HepG2 (cell line): Measurements from ENCODE around the gene TSSK2. TPM values are rescaled to one million over a fixed set of nuclear protein-coding genes. Genes with fewer than 3 reads are reported as not detected.

Experiments used
- ATAC-seq: fragments of 200-7000 bp; cut with Tn5 transposase; 3 replicates; pipeline ENCODE4 v1.9.1; 2020; ENCODE audit warnings: mild to moderate bottlenecking, moderate library complexity
- BruUV-seq: library from RNA; stranded (reverse); fragments of 400-500 nt; replicated peaks from 2 replicates; lab custom pipeline; 2021; lab: Mats Ljungman, UMichigan
- CTCF ChIA-PET: fragments of 300-600 bp; formaldehyde crosslinking; extraction: SDS; loops from one replicate; lab custom pipeline; 2021; ENCODE audit warnings: low total read pairs, inconsistent platforms, low intra/inter-chr PET ratio; lab: Yijun Ruan, JAX
- POLR2A ChIA-PET: fragments of 350-600 bp; sonication (Branson Sonifier 250); formaldehyde crosslinking; loops from one replicate; lab custom pipeline; 2020; ENCODE audit warnings: antibody characterized with exemption, inconsistent platforms; lab: Yijun Ruan, JAX
- DNase-seq: peaks from one replicate; pipeline ENCODE4 v3.0.0-alpha.2; 2015; ENCODE audit warnings: low spot score
- FAIRE-seq: peaks from 3 replicates; lab custom pipeline; 2011; peaks lifted over from hg19 to GRCh38; lab: Jason Lieb, UNC
- H2AFZ ChIP-seq: one replicate; pipeline ENCODE4 v1.6.1; 2011; ENCODE audit warnings: low read length, inconsistent platforms
- H3K27ac ChIP-seq: fragments of 300-600 bp; 3 replicates; pipeline ENCODE4 v1.8.0; 2011; ENCODE audit warnings: mixed run types, mild to moderate bottlenecking, mixed read lengths, low read length, inconsistent platforms; ENCODE audit not compliant: insufficient read depth; ENCODE audit errors: extremely low read length
- H3K27me3 ChIP-seq, 2 experiments: fragments of 200-600 bp in 1 of 2; 2 replicates in 1 of 2; 3 replicates in 1 of 2; pipeline versions ENCODE4 v1.6.0 to v1.8.0; 2011; ENCODE audit warnings: low read length in 2 of 2, mild to moderate bottlenecking in 2 of 2, moderate library complexity in 2 of 2, inconsistent platforms in 1 of 2; ENCODE audit not compliant: insufficient read depth in 2 of 2, control insufficient read depth in 1 of 2
- H3K36me3 ChIP-seq, 2 experiments: fragments of 200-600 bp in 1 of 2; replicated peaks in 1 of 2; 2 replicates in 1 of 2; 3 replicates in 1 of 2; pipeline versions ENCODE4 v1.5.1 to v1.8.0; 2011; ENCODE audit warnings: low read length in 2 of 2, inconsistent platforms in 1 of 2; ENCODE audit not compliant: insufficient read depth in 2 of 2, control insufficient read depth in 1 of 2
- H3K4me1 ChIP-seq: 2 replicates; pipeline ENCODE4 v1.5.1; 2012; ENCODE audit warnings: low read length, inconsistent platforms; ENCODE audit not compliant: insufficient read depth
- H3K4me2 ChIP-seq: 2 replicates; pipeline ENCODE4 v1.6.0; 2011; ENCODE audit warnings: low read depth, low read length, inconsistent platforms
- H3K4me3 ChIP-seq, 3 experiments: fragments of 200-600 bp in 1 of 3; sonication (generic), shearing (Covaris generic) in 1 of 3; replicated peaks in 1 of 3; 2 replicates each; pipeline ENCODE4 v1.5.1; 2011 to 2016; ENCODE audit warnings: low read length in 3 of 3, inconsistent platforms in 2 of 3, low read depth in 2 of 3, mild to moderate bottlenecking in 2 of 3, control low read depth in 1 of 3, mixed read lengths in 1 of 3; ENCODE audit not compliant: insufficient read depth in 1 of 3
- H3K79me2 ChIP-seq: one replicate; pipeline ENCODE4 v1.6.1; 2011; ENCODE audit warnings: low read length, inconsistent platforms; ENCODE audit not compliant: insufficient read depth
- H3K9ac ChIP-seq: 2 replicates; pipeline ENCODE4 v1.6.0; 2011; ENCODE audit warnings: mild to moderate bottlenecking, low read depth, low read length, inconsistent platforms; ENCODE audit not compliant: insufficient read depth
- H3K9me3 ChIP-seq: 2 replicates; pipeline ENCODE4 v1.5.1; 2012; ENCODE audit warnings: mild to moderate bottlenecking, low read length
- H4K20me1 ChIP-seq: 2 replicates; pipeline ENCODE4 v1.6.0; 2011; ENCODE audit warnings: inconsistent platforms, mild to moderate bottlenecking, low read length, moderate library complexity; ENCODE audit not compliant: insufficient read depth
- ADNP ChIP-seq: sonication (generic); formaldehyde crosslinking; IDR thresholded peaks from 2 replicates; pipeline ENCODE4 v1.4.0; 2020; ENCODE audit warnings: missing genetic modification reagents
- CAMTA2 ChIP-seq: sonication (generic); formaldehyde crosslinking; IDR thresholded peaks from 2 replicates; pipeline ENCODE4 v1.4.0; 2020; ENCODE audit warnings: mild to moderate bottlenecking, missing genetic modification reagents, borderline replicate concordance
- MLLT10 ChIP-seq: sonication (generic); formaldehyde crosslinking; IDR thresholded peaks from 2 replicates; pipeline ENCODE4 v1.4.0; 2020; ENCODE audit warnings: missing genetic modification reagents
- NR1H2 ChIP-seq: sonication (generic); formaldehyde crosslinking; IDR thresholded peaks from 2 replicates; pipeline ENCODE4 v1.8.1; 2022; ENCODE audit warnings: low read depth, missing genetic modification reagents, borderline replicate concordance
- PLSCR1 ChIP-seq: sonication (generic); formaldehyde crosslinking; IDR thresholded peaks from 2 replicates; pipeline ENCODE4 v1.5.0; 2020; ENCODE audit warnings: missing genetic modification reagents, mild to moderate bottlenecking, borderline replicate concordance
- PRDM4 ChIP-seq: sonication (generic); formaldehyde crosslinking; IDR thresholded peaks from 2 replicates; pipeline ENCODE4 v1.9.0; 2021; ENCODE audit warnings: missing genetic modification reagents, borderline replicate concordance
- ZFP1 ChIP-seq: IDR thresholded peaks from 2 replicates; pipeline ENCODE4 v1.6.1; 2016
- ZNF253 ChIP-seq: sonication (generic); formaldehyde crosslinking; IDR thresholded peaks from 2 replicates; pipeline ENCODE4 v1.8.0; 2022; ENCODE audit warnings: mild to moderate bottlenecking, missing genetic modification reagents, borderline replicate concordance
- ZNF280B ChIP-seq: sonication (generic); formaldehyde crosslinking; IDR thresholded peaks from 2 replicates; pipeline ENCODE4 v1.5.0; 2020; ENCODE audit warnings: missing genetic modification reagents, mild to moderate bottlenecking, borderline replicate concordance
- ZNF414 ChIP-seq: sonication (generic); formaldehyde crosslinking; IDR thresholded peaks from 2 replicates; pipeline ENCODE4 v1.5.0; 2020; ENCODE audit warnings: missing genetic modification reagents
- ZNF503 ChIP-seq: sonication (generic); formaldehyde crosslinking; IDR thresholded peaks from 2 replicates; pipeline ENCODE4 v1.4.0; 2020; ENCODE audit warnings: missing genetic modification reagents
- ZNF512B ChIP-seq: sonication (generic); formaldehyde crosslinking; IDR thresholded peaks from 2 replicates; pipeline ENCODE4 v1.5.1; 2020; ENCODE audit warnings: missing genetic modification reagents, mild to moderate bottlenecking, borderline replicate concordance
- ZSCAN29 ChIP-seq: sonication (generic); formaldehyde crosslinking; conservative IDR thresholded peaks from 2 replicates; pipeline ENCODE4 v1.4.0; 2020; ENCODE audit warnings: mild to moderate bottlenecking, missing genetic modification reagents
- WGBS: methylation state at CpG from one replicate; pipeline ENCODE4 v1.1.6; 2017; ENCODE audit warnings: low lambda C conversion rate; 5-methylcytosine and 5-hydroxymethylcytosine counted together
- in situ Hi-C: cut with HindIII; loops from 2 replicates; pipeline ENCODE4 v1.10.0; 2017; ENCODE audit warnings: low pct_unique_long_range_greater_than_20kb; ENCODE audit not compliant: extremely low pct_ligation_motif_present
- intact Hi-C: fragments of 100-400 bp; cut with micrococcal nuclease; formaldehyde crosslinking; loops from one replicate; pipeline ENCODE4 v1.10.0; 2022; ENCODE audit not compliant: unreplicated experiment
- polyA plus RNA-seq, 8 experiments: library from polyadenylated mRNA; depleted of rRNA in 3 of 8; stranded (reverse) in 7 of 8; unstranded in 1 of 8; fragments of >200 nt; fragmentation: Illumina TruSeq in 4 of 8; extraction: Trizol in 4 of 8; gene quantifications; 2 replicates each; pipeline versions ENCODE4 v1.2.1 to v1.2.3, GENCODE V29; 2011 to 2016; ENCODE audit warnings: low read depth in 4 of 8, missing spikeins in 1 of 8, mixed read lengths in 1 of 8; ENCODE audit not compliant: insufficient read depth in 1 of 8
- total RNA-seq, 5 experiments: library from RNA; depleted of rRNA; stranded (reverse); fragments of >200 nt; fragmentation: Illumina TruSeq; extraction: Trizol; gene quantifications; 2 replicates each; pipeline ENCODE4 v1.2.3, GENCODE V29; 2016; ENCODE audit warnings: low read depth in 1 of 5

The TSSK2 gene
- total and polyA plus RNA-seq, 2 of the 13 experiments (the other 11 are each of a cell fraction or from before 2014, with no cell fraction given) = not detected

- ChIA-PET POLR2A (no interaction called here), CTCF (no interaction called here)
- H4K20me1 ChIP-seq = no peaks in the 10 kb centered on the region
- peaks cover 7 to 59% of the 10 kb centered on the region in 2 experiments; a peak in 4 of 5 replicates for H3K27me3 ChIP-seq
- intact Hi-C loops (no loop called here), in situ Hi-C loops (no loop called here)
- no peak for DNase-seq
- H3K36me3 ChIP-seq = no peaks in the 10 kb centered on the region
- H2AFZ ChIP-seq = no peak overlapping the region
- H3K9ac ChIP-seq = no peak overlapping the region
- no peak for ATAC-seq
- no peak overlapping the region for H3K4me3 ChIP-seq
- no peak overlapping the region for H3K27ac ChIP-seq
- WGBS = 68% methylated on average over 5 of the region's 33 CpGs
- H3K79me2 ChIP-seq = peaks cover 9% of the 10 kb centered on the region
- H3K4me1 ChIP-seq = peaks cover 11% of the 10 kb centered on the region
- 0 out of 2 replicates have a peak overlapping the region, but pooled peaks have one; percentile 3 for H3K4me2 ChIP-seq
- BruUV-seq = no TSS peak
- no peaks in the 10 kb centered on the region for H3K9me3 ChIP-seq
- FAIRE-seq = no peak
- TF ChIP-seq PRDM4 (CRISPR knock-in tag) (no peak), ZNF503 (CRISPR knock-in tag) (no peak), ADNP (CRISPR knock-in tag) (no peak), ZFP1 (CRISPR knock-in tag) (no peak), PLSCR1 (no peak), ZNF512B (CRISPR knock-in tag) (no peak), CAMTA2 (no peak), ZNF414 (CRISPR knock-in tag) (no peak), NR1H2 (CRISPR knock-in tag) (no peak), ZNF280B (CRISPR knock-in tag) (no peak), ZSCAN29 (CRISPR knock-in tag) (no peak), MLLT10 (CRISPR knock-in tag) (no peak), ZNF253 (CRISPR knock-in tag) (no peak)
Measured at GRCh38 chr22:19148417-19149046, 17.4 kb downstream of the TSSK2 start.
